T-cell (primary cell): ENCODE data around the gene CFI. TPM values are rescaled to one million over a fixed set of nuclear protein-coding genes. Genes with fewer than 3 reads are reported as not detected.

Source experiments
- ATAC-seq, 4 experiments: fragments of 200-7000 bp in 3 of 4; fragments of 150-1000 bp in 1 of 4; cut with Tn5 transposase; replicated peaks in 1 of 4; 1 replicate in 3 of 4; 2 replicates in 1 of 4; pipeline ENCODE4 v1.10.0; 2021; ENCODE audit warnings: moderate library complexity in 3 of 4, mild to moderate bottlenecking in 2 of 4, moderate number of reproducible peaks in 1 of 4
- CTCF ChIA-PET, 2 donors: fragments of 300-600 bp; sonication (Branson Sonifier 250); formaldehyde crosslinking; loops; one replicate each; lab custom pipeline; 2022; ENCODE audit warnings: antibody characterized with exemption in 2 of 2; lab: Charles Lee
- POLR2A ChIA-PET, 2 donors: fragments of 300-600 bp; sonication (Branson Sonifier 250); formaldehyde crosslinking; loops; one replicate each; lab custom pipeline; 2022; ENCODE audit warnings: antibody characterized with exemption in 2 of 2; lab: Charles Lee
- DNase-seq, 35 experiments: peaks; one replicate each; pipeline versions ENCODE4 v3.0.0 to v3.0.0-alpha.2; 2013 to 2023
- H3K27ac ChIP-seq: one replicate; pipeline ENCODE4 v1.5.1; 2013; ENCODE audit warnings: low read length
- H3K27me3 ChIP-seq, 2 experiments: replicated peaks in 1 of 2; 1 replicate in 1 of 2; 2 replicates in 1 of 2; pipeline versions ENCODE4 v1.6.1 to v1.7.0; 2013; ENCODE audit warnings: low read length in 1 of 2, mixed read lengths in 1 of 2; ENCODE audit not compliant: control insufficient read depth in 2 of 2, insufficient read depth in 2 of 2; ENCODE audit errors: extremely low read depth in 1 of 2
- H3K36me3 ChIP-seq, 2 donors: 1 replicate in 1 of 2; 2 replicates in 1 of 2; pipeline versions ENCODE4 v1.6.1 to v1.7.0; 2013; ENCODE audit warnings: low read length in 1 of 2; ENCODE audit not compliant: control insufficient read depth in 2 of 2, insufficient read depth in 1 of 2; ENCODE audit errors: extremely low read depth in 1 of 2
- H3K4me1 ChIP-seq, 2 experiments: 1 replicate in 1 of 2; 2 replicates in 1 of 2; pipeline versions ENCODE4 v1.6.1 to v1.7.0; 2013; ENCODE audit warnings: low read length in 2 of 2, mixed read lengths in 1 of 2; ENCODE audit not compliant: insufficient read depth in 2 of 2, control insufficient read depth in 1 of 2; ENCODE audit errors: extremely low read depth in 1 of 2
- H3K4me3 ChIP-seq, 2 donors: 1 replicate in 1 of 2; 2 replicates in 1 of 2; pipeline versions ENCODE4 v1.5.1 to v1.7.0; 2013; ENCODE audit warnings: mild to moderate bottlenecking in 2 of 2, low read length in 1 of 2, moderate library complexity in 1 of 2; ENCODE audit not compliant: control insufficient read depth in 1 of 2; ENCODE audit errors: extremely low read depth in 1 of 2
- H3K9me3 ChIP-seq: 2 replicates; pipeline ENCODE4 v1.7.0; 2013
- H3K27ac Mint-ChIP-seq, 2 donors: one replicate each; pipeline ENCODE4 v1.8.0; 2020 to 2021; ENCODE audit warnings: mild to moderate bottlenecking in 2 of 2, mixed read lengths in 2 of 2
- H3K27me3 Mint-ChIP-seq, 2 donors: one replicate each; pipeline ENCODE4 v1.8.0; 2021 to 2022; ENCODE audit warnings: mixed read lengths in 2 of 2
- H3K36me3 Mint-ChIP-seq: one replicate; pipeline ENCODE4 v1.8.0; 2021; ENCODE audit warnings: mixed read lengths
- H3K4me1 Mint-ChIP-seq, 3 donors: one replicate each; pipeline ENCODE4 v1.8.0; 2020 to 2022; ENCODE audit warnings: mixed read lengths in 3 of 3, mild to moderate bottlenecking in 1 of 3
- H3K4me3 Mint-ChIP-seq, 3 donors: one replicate each; pipeline ENCODE4 v1.8.0; 2020 to 2022; ENCODE audit warnings: mild to moderate bottlenecking in 3 of 3, mixed read lengths in 3 of 3, moderate library complexity in 3 of 3
- H3K9me3 Mint-ChIP-seq, 3 donors: one replicate each; pipeline ENCODE4 v1.8.0; 2020 to 2022; ENCODE audit warnings: mixed read lengths in 3 of 3
- WGBS: methylation state at CpG from one replicate; pipeline ENCODE4 v1.1.5; 2013; ENCODE audit warnings: missing lambda C conversion rate; ENCODE audit not compliant: insufficient coverage; 5-methylcytosine and 5-hydroxymethylcytosine counted together
- total RNA-seq, 35 experiments: library from RNA in 6 of 35; stranded (reverse) in 6 of 35; fragments of 120-200 nt in 1 of 35; gene quantifications; one replicate each; pipeline versions ENCODE4 v1.2.1 to v1.2.4 and lab custom pipeline; 2013 to 2026

CFI gene
- total RNA-seq, 5 donors from 2014 or later (not counting 1 experiment from before 2014, with no cell fraction given), result 0.55 to 0.92 (median 0.66) TPM; not detected in 2

GRCh38 chr4:109816894-109817293 is 15.1 kb upstream of the CFI start:
- Mint-ChIP-seq H3K9me3 (no peaks in the 10 kb centered on the region), H3K4me1 (peaks cover 44 to 51% (median 47%) of the 10 kb centered on the region in 3 donors)
- POLR2A ChIA-PET, result interaction anchor here (0.5 to 0.6 kb wide), 2 partner anchors 256 kb away, joined by 3 read pairs; no protein-coding TSS in a partner anchor

DNA sequence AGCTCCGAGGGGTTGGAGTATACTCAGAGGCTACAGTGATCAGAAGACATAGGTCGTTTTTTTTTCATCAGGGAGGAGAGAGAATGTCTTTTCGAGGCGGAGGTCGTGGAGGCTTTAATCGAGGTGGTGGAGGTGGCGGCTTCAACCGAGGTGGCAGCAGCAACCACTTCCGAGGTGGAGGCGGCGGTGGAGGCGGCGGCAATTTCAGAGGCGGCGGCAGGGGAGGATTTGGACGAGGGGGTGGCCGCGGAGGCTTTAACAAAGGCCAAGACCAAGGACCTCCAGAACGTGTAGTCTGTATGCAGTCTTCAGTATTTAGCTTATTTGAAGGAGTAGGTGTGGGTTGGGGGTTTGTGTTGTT is 14.3 kb upstream of the CFI start:
- Mint-ChIP-seq H3K4me3 (peak overlapping the region; percentile 96 to 99 (median 99)), H3K4me1 (peaks cover 44 to 49% (median 47%) of the 10 kb centered on the region in 3 donors), H3K27ac (peak overlapping the region; percentile 93 to 97), H3K9me3 (no peaks in the 10 kb centered on the region), H3K36me3 (peaks cover 22% of the 10 kb centered on the region), H3K27me3 (no peaks in the 10 kb centered on the region)
- Histone ChIP-seq H3K4me3 (peak overlapping the region; percentile 75 to 90), H3K27ac (peak overlapping the region; percentile 85), H3K36me3 (peaks cover 0 to 16% of the 10 kb centered on the region in 2 donors), H3K9me3 (no peaks in the 10 kb centered on the region), H3K4me1 (peaks cover 9 to 17% of the 10 kb centered on the region in 2 experiments), H3K27me3 (no peaks in the 10 kb centered on the region)
- DNase-seq (peak in 33 of 35 experiments; percentile 8 to 61 (median 41)), ATAC-seq (peak in 3 of 4 experiments; percentile 4 to 25 (median 21))
- WGBS, result 0% methylated on average over 16 of the region's 19 CpGs
- CTCF ChIA-PET, result interaction anchor here in 1 of 2 donors (1.0 to 1.2 kb wide), 3 partner anchors 9 to 114 kb away, joined by 3 to 4 read pairs (median 4); no protein-coding TSS in a partner anchor
- POLR2A ChIA-PET, result no interaction called here

More at GRCh38 chr4:109816894-109817293, 15.1 kb upstream of the CFI start:
- Mint-ChIP-seq H3K27ac (peak overlapping the region; percentile 93 to 97), H3K36me3 (peaks cover 27% of the 10 kb centered on the region), H3K4me3 (peak overlapping the region; percentile 96 to 99 (median 99)), H3K27me3 (no peaks in the 10 kb centered on the region)
- Histone ChIP-seq H3K27ac (no peak overlapping the region), H3K4me1 (peaks cover 9 to 17% of the 10 kb centered on the region in 2 experiments), H3K4me3 (no peak overlapping the region), H3K27me3 (no peaks in the 10 kb centered on the region), H3K9me3 (no peaks in the 10 kb centered on the region), H3K36me3 (peaks cover 0 to 17% of the 10 kb centered on the region in 2 donors)
- ATAC-seq (no peak), DNase-seq (no peak)
- CTCF ChIA-PET, result interaction anchor here in 1 of 2 donors (1.1 to 1.2 kb wide), 2 partner anchors 116 to 384 kb away, joined by 3 read pairs; no protein-coding TSS in a partner anchor
- WGBS, result 69% methylated on average over 1 of the region's 1 CpG

DNA sequence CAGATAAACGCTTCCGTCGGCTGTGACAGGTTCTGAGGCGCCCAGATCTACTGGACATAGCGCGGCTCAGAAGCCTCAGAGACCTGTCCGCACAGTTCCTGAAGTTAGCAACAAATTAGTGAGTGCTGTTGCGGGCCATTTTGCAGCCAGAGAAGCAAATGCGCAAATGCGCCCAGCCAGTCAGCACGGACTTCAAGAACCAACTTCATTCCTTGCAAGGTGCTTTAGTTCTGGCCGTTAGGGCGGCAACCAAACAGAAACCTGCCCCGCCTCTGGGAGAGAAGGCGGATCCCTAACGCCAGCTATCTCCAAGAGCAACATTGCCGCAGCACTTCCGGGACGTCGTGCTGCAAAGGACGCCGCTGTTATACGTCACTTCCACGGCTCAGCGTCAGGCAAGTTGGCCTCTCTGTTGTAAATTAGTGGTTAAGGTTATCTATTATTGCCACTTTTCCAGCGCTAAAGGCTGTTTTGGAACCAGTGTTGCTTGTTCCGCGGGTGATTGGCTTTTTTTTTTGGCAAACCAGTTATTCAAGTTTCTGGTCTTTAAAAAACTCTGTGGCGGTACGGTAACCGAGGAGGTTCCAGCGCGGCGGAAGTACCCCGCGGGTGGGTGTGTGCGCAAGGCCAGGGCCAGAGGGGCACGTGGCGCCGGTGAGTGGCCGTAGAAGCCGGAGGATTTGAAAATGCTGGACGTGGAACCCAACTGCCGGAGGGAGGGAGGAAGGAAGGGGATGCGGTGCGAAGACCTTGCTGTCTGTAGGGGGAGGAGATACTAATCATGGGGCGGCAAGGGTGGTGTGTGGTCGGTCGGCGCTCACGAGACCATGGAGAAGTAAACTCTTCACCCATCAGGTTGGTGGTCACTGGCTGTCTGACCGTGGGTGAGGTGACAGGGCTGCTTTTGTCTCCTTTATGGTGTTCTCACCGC is 13.6 kb upstream of the CFI start, which contains the start of gene GAR1:
Gene GAR1, plus strand, starts transcription at position 612 of the 931 bp plus-strand sequence. CDS start 403 bp downstream, outside the sequence.
- Mint-ChIP-seq H3K36me3 (peaks cover 17% of the 10 kb centered on the region), H3K9me3 (no peaks in the 10 kb centered on the region), H3K4me1 (peaks cover 42 to 44% (median 44%) of the 10 kb centered on the region in 3 donors), H3K27me3 (no peaks in the 10 kb centered on the region), H3K4me3 (peak within 1 kb of the TSS; percentile 96 to 99 (median 99)), H3K27ac (peak within 1 kb of the TSS; percentile 93 to 97)
- ChIA-PET CTCF (interaction anchor here in 1 of 2 donors (0.6 to 1.2 kb wide), 6 partner anchors 10 to 1884 kb away, joined by 3 to 4 read pairs (median 3); partner anchors contain the start of gene SEC24B), POLR2A (interaction anchor here in 1 of 2 donors (0.6 kb wide), 1 partner anchor 1461 kb away, joined by 5 read pairs; no protein-coding TSS in a partner anchor)
- ATAC-seq (peak; percentile 95 to 97 (median 96)), DNase-seq (peak; percentile 66 to 93 (median 83))
- Histone ChIP-seq H3K4me3 (peak within 1 kb of the TSS; percentile 75 to 90), H3K27me3 (no peaks in the 10 kb centered on the region), H3K36me3 (peaks cover 0 to 14% of the 10 kb centered on the region in 2 donors), H3K9me3 (no peaks in the 10 kb centered on the region), H3K4me1 (peaks cover 9 to 17% of the 10 kb centered on the region in 2 experiments), H3K27ac (peak within 1 kb of the TSS; percentile 85)
- WGBS, result under 1% methylated on average over 48 of the region's 53 CpGs

GRCh38 chr4:109811707-109812106 is 9.9 kb upstream of the CFI start:
- peaks cover 14 to 20% (median 18%) of the 10 kb centered on the region in 3 donors for H3K4me1 Mint-ChIP-seq
- H3K27me3 ChIP-seq, result no peaks in the 10 kb centered on the region
- H3K36me3 Mint-ChIP-seq, result no peaks in the 10 kb centered on the region
- no peaks in the 10 kb centered on the region for H3K9me3 Mint-ChIP-seq
- no peak overlapping the region for H3K4me3 ChIP-seq
- no peak overlapping the region for H3K4me3 Mint-ChIP-seq
- WGBS, result no CpG with 5 or more reads among the region's 3 CpGs
- H3K36me3 ChIP-seq, result no peaks in the 10 kb centered on the region
- ChIA-PET CTCF (interaction anchor here in 1 of 2 donors (1.0 kb wide), 1 partner anchor 195 kb away, joined by 3 read pairs; no protein-coding TSS in a partner anchor), POLR2A (no interaction called here)
- DNase-seq (no peak), ATAC-seq (no peak)
- H3K9me3 ChIP-seq, result no peaks in the 10 kb centered on the region
- peaks cover 3 to 5% of the 10 kb centered on the region in 2 donors for H3K27me3 Mint-ChIP-seq
- H3K27ac ChIP-seq, result no peak overlapping the region
- H3K27ac Mint-ChIP-seq, result peak overlapping the region in 1 of 2 donors; percentile 34
- peaks cover 7 to 17% of the 10 kb centered on the region in 2 experiments for H3K4me1 ChIP-seq

- Mint-ChIP-seq H3K4me3 (no peak overlapping the region), H3K27ac (no peak overlapping the region), H3K4me1 (peaks cover 4 to 10% (median 9%) of the 10 kb centered on the region in 3 donors), H3K36me3 (no peaks in the 10 kb centered on the region), H3K9me3 (no peaks in the 10 kb centered on the region), H3K27me3 (peaks cover 5 to 9% of the 10 kb centered on the region in 2 donors)
- ChIA-PET CTCF (no interaction called here), POLR2A (interaction anchor here in 1 of 2 donors (0.6 kb wide), 1 partner anchor 372 kb away, joined by 9 read pairs; no protein-coding TSS in a partner anchor)
- no peaks in the 10 kb centered on the region for H3K36me3 ChIP-seq
- peaks cover under 1 to 7% of the 10 kb centered on the region in 2 experiments for H3K4me1 ChIP-seq
- WGBS, result 87% methylated on average over 9 of the region's 11 CpGs
- DNase-seq, result no peak
- H3K9me3 ChIP-seq, result no peaks in the 10 kb centered on the region
- no peak overlapping the region for H3K4me3 ChIP-seq
- H3K27me3 ChIP-seq, result no peaks in the 10 kb centered on the region
- ATAC-seq, result no peak
- no peak overlapping the region for H3K27ac ChIP-seq
These were observed 9.0 kb upstream of the CFI start for GRCh38 chr4:109810552-109811387.
